Breast epithelium (tissue), 4 donors: ENCODE measurements around the gene TTLL11. TPM values are rescaled to one million over a fixed set of nuclear protein-coding genes. Genes with fewer than 3 reads are reported as not detected.

Source experiments
- DNase-seq, 2 donors: peaks; one replicate each; pipeline ENCODE4 v3.0.0-alpha.2; 2019; ENCODE audit warnings: low spot score in 2 of 2
- H3K27ac ChIP-seq, 2 donors: fragments of 200-600 bp; sonication (generic) in 1 of 2; one replicate each; pipeline ENCODE4 v1.5.1; 2016 to 2019; ENCODE audit warnings: mild to moderate bottlenecking in 1 of 2
- H3K27me3 ChIP-seq, 2 donors: fragments of 200-600 bp; sonication (generic) in 1 of 2; one replicate each; pipeline versions ENCODE4 v1.5.1 to v1.6.0; 2017 to 2019; ENCODE audit warnings: control low read depth in 1 of 2, mild to moderate bottlenecking in 1 of 2
- H3K36me3 ChIP-seq: fragments of 200-600 bp; one replicate; pipeline ENCODE4 v1.5.1; 2019
- H3K4me1 ChIP-seq, 2 donors: fragments of 200-600 bp; sonication (generic); one replicate each; pipeline ENCODE4 v1.5.1; 2016 to 2019; ENCODE audit warnings: control low read depth in 1 of 2
- H3K4me3 ChIP-seq, 3 donors: fragments of 200-600 bp; sonication (generic); 1 replicate in 2 of 3; 2 replicates in 1 of 3; pipeline ENCODE4 v1.5.1; 2016 to 2019; ENCODE audit warnings: mild to moderate bottlenecking in 3 of 3, moderate library complexity in 2 of 3
- H3K9me3 ChIP-seq, 2 donors: fragments of 200-600 bp; sonication (generic) in 1 of 2; one replicate each; pipeline ENCODE4 v1.5.1; 2016 to 2019; ENCODE audit warnings: control low read depth in 1 of 2
- CTCF ChIP-seq, 3 donors: fragments of 450-650 bp; IDR thresholded peaks; one replicate each; pipeline ENCODE4 v1.5.1; 2016 to 2017; ENCODE audit warnings: antibody characterized with exemption in 3 of 3, mild to moderate bottlenecking in 3 of 3, moderate library complexity in 3 of 3
- POLR2A ChIP-seq: fragments of 450-650 bp; IDR thresholded peaks from one replicate; pipeline ENCODE4 v1.6.1; 2016; ENCODE audit warnings: antibody characterized with exemption, mild to moderate bottlenecking, moderate library complexity
- POLR2AphosphoS5 ChIP-seq, 3 donors: sonication (generic); formaldehyde crosslinking; IDR thresholded peaks; one replicate each; pipeline ENCODE4 v1.6.1; 2017; ENCODE audit warnings: antibody characterized with exemption in 3 of 3
- intact Hi-C: fragments of 100-400 bp; cut with DNase I; formaldehyde crosslinking; loops from one replicate; pipeline ENCODE4 v1.15.1; 2023; ENCODE audit warnings: low total_unique reads
- total RNA-seq, 3 donors: library from RNA; depleted of rRNA; stranded (reverse); fragments of >200 nt; gene quantifications; one replicate each; pipeline ENCODE4 v1.1.0, GENCODE V29; 2016

TTLL11 gene
- total RNA-seq, 3 donors from 2014 or later: 9.0 to 12.1 (median 10.0) TPM

GRCh38 chr9:121783521-121784507, 309.3 kb downstream of the TTLL11 start:
- Histone ChIP-seq H3K36me3 (peaks cover 5% of the 10 kb centered on the region), H3K4me3 (no peak overlapping the region), H3K4me1 (no peaks in the 10 kb centered on the region), H3K27ac (no peak overlapping the region), H3K27me3 (no peaks in the 10 kb centered on the region), H3K9me3 (no peaks in the 10 kb centered on the region)
- no peak for TF ChIP-seq CTCF (IDR thresholded peaks at IDR 0.05)
- TF ChIP-seq POLR2A: no peak
- intact Hi-C loops: no loop called here
- DNase-seq: no peak

GRCh38 chr9:121783111-121783510, 310.0 kb downstream of the TTLL11 start:
- no peaks in the 10 kb centered on the region for H3K4me1 ChIP-seq
- no peaks in the 10 kb centered on the region for H3K27me3 ChIP-seq
- intact Hi-C loops: no loop called here
- H3K9me3 ChIP-seq: no peaks in the 10 kb centered on the region
- peak overlapping the region in 1 of 2 donors; percentile 7 for H3K27ac ChIP-seq
- no peak overlapping the region for H3K4me3 ChIP-seq
- peaks cover 5% of the 10 kb centered on the region for H3K36me3 ChIP-seq
- TF ChIP-seq POLR2AphosphoS5 (IDR thresholded peaks at IDR 0.05) (no peak), POLR2A (no peak), CTCF (IDR thresholded peaks at IDR 0.05) (no peak)
- DNase-seq: no peak

- DNase-seq: no peak
- Histone ChIP-seq H3K4me1 (no peaks in the 10 kb centered on the region), H3K9me3 (no peaks in the 10 kb centered on the region), H3K27me3 (no peaks in the 10 kb centered on the region), H3K36me3 (peaks cover 5% of the 10 kb centered on the region), H3K4me3 (no peak overlapping the region), H3K27ac (no peak overlapping the region)
- TF ChIP-seq POLR2AphosphoS5 (IDR thresholded peaks at IDR 0.05) (no peak), POLR2A (no peak), CTCF (IDR thresholded peaks at IDR 0.05) (no peak)
- intact Hi-C loops: no loop called here
These were observed 310.5 kb downstream of the TTLL11 start for GRCh38 chr9:121782514-121783110.

- H3K9me3 ChIP-seq: no peaks in the 10 kb centered on the region
- no peak for DNase-seq
- intact Hi-C loops: no loop called here
- H3K4me1 ChIP-seq: no peaks in the 10 kb centered on the region
- no peak overlapping the region for H3K4me3 ChIP-seq
- peaks cover 5% of the 10 kb centered on the region for H3K36me3 ChIP-seq
- no peak overlapping the region for H3K27ac ChIP-seq
- H3K27me3 ChIP-seq: no peaks in the 10 kb centered on the region
- no peak for TF ChIP-seq CTCF (IDR thresholded peaks at IDR 0.05)
- TF ChIP-seq POLR2AphosphoS5 (IDR thresholded peaks at IDR 0.05): no peak
- TF ChIP-seq POLR2A: no peak
These were observed 311.2 kb downstream of the TTLL11 start for GRCh38 chr9:121781701-121782464.
